Omental fat pad (tissue), 4 donors: Measurements from ENCODE around the gene DIP2B. TPM values are rescaled to one million over a fixed set of nuclear protein-coding genes. Genes with fewer than 3 reads are reported as not detected.

Experiments used
- ATAC-seq: fragments of 150-250 bp; one replicate; pipeline ENCODE4 v1.9.1; 2016; ENCODE audit warnings: mild to moderate bottlenecking, moderate library complexity; ENCODE audit not compliant: low FRiP score
- DNase-seq: peaks from one replicate; pipeline ENCODE4 v3.0.0-alpha.2; 2019; ENCODE audit warnings: low spot score
- total RNA-seq, 4 donors: library from RNA; depleted of rRNA; stranded (reverse); fragments of >200 nt; gene quantifications; one replicate each; pipeline ENCODE4 v1.1.0, GENCODE V29; 2016
- TF ChIP-seq, protein P1 (sequence below), 3 donors: fragments of 450-650 bp; IDR thresholded peaks; one replicate each; pipeline ENCODE4 v1.5.1; 2016 to 2017; ENCODE audit warnings: antibody characterized with exemption in 3 of 3, mild to moderate bottlenecking in 3 of 3, moderate library complexity in 2 of 3

Gene DIP2B
- total RNA-seq, 4 donors from 2014 or later = 21.1 to 35.2 (median 24.4) TPM

GRCh38 chr12:50640321-50640939 is 135.6 kb downstream of the DIP2B start:
- ATAC-seq = no peak
- DNase-seq = no peak
- TF ChIP-seq, protein P1, sequence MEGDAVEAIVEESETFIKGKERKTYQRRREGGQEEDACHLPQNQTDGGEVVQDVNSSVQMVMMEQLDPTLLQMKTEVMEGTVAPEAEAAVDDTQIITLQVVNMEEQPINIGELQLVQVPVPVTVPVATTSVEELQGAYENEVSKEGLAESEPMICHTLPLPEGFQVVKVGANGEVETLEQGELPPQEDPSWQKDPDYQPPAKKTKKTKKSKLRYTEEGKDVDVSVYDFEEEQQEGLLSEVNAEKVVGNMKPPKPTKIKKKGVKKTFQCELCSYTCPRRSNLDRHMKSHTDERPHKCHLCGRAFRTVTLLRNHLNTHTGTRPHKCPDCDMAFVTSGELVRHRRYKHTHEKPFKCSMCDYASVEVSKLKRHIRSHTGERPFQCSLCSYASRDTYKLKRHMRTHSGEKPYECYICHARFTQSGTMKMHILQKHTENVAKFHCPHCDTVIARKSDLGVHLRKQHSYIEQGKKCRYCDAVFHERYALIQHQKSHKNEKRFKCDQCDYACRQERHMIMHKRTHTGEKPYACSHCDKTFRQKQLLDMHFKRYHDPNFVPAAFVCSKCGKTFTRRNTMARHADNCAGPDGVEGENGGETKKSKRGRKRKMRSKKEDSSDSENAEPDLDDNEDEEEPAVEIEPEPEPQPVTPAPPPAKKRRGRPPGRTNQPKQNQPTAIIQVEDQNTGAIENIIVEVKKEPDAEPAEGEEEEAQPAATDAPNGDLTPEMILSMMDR (IDR thresholded peaks at IDR 0.05) = no peak

DNA sequence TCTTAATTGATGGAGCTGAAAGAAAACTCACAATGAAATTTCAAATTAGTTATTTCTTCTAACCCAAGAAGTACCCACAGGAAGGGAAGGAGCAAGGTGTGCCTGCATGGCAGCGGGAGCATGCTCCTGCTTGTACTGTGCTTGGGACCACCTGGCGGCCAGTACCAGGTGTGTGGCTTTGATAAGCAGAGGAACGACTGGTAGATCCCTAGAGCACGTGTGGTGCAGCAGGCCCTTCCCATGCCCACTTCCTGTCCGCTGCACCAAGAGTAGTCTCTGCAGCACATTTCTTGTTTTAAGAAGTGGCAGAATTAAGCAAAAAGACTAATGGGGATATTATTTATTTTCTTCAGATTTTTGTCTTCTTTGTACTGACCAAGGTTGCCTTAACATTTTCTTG is 136.8 kb downstream of the DIP2B start:
- DNase-seq (no peak), ATAC-seq (no peak)
- TF ChIP-seq, protein P1 (IDR thresholded peaks at IDR 0.05) = no peak

GRCh38 chr12:50642035-50642451 is 137.3 kb downstream of the DIP2B start:
- ATAC-seq = no peak
- TF ChIP-seq, protein P1 (IDR thresholded peaks at IDR 0.05) = no peak
- DNase-seq = no peak

DNA sequence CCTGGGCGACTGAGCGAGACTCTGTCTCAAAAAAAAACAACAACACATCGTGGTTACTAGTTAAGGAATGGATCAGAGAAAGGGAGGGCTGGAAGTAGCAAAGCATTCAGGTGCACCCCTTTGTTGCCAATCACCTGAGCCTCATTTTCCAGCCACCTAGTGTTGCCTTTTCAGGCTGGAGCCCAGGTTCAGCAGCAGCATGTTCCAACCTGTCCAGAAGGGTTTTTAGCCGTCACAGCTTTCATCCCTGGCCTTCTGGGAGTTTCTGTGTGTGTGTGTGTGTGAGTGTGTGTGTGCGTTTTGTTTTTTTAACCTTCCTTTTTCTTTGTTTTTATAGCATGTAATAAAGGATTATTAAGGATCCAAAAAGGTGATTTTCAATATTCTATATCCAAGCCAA is 138.0 kb downstream of the DIP2B start:
- TF ChIP-seq, protein P1 (IDR thresholded peaks at IDR 0.05) = no peak
- DNase-seq (no peak), ATAC-seq (no peak)

GRCh38 chr12:50647031-50647430 is 142.2 kb downstream of the DIP2B start:
- ATAC-seq (no peak), DNase-seq (no peak)
- TF ChIP-seq, protein P1 (IDR thresholded peaks at IDR 0.05) = no peak

DNA sequence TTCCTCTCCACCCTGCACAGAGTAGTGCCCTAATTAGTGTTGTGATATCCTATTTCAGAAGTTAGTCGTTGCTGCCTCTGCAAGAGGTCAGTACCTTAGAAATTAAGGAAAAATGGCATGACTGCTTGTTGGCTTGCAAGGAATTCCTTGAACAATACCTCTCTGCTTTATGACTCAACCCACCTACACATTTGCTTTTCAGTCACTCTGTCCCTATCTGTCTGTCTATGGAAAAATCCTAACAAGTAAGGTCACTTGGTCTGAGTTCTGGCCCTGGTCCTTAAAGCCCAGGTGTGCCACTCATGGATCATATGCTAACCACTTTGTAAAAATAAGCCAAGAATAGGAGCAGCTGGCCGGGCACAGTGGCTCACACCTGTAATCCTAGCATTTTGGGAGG is 142.7 kb downstream of the DIP2B start:
- TF ChIP-seq, protein P1 (IDR thresholded peaks at IDR 0.05) = no peak
- DNase-seq = no peak
- no peak for ATAC-seq

DNA sequence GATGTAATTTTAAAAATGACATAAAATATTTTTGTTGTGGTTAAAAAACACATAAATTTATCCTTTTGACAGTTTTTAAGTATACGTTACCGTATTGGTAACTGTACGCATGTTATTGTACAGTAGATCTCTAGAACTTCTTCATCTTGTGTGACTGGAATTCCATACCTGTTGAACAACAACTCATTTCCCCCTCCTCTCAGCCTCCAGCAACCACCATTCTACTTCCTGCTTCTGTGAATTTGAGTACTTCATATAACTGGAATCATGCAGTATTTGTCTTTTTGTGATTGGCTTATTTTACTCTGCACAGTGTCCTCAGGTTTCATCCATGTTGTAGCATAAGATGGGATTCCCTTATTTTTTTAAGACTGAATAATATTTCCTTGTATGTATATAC is 145.5 kb downstream of the DIP2B start:
- no peak for DNase-seq
- TF ChIP-seq, protein P1 (IDR thresholded peaks at IDR 0.05) = no peak
- ATAC-seq = no peak
